Naive thymus-derived CD4-positive, alpha-beta T cell (primary cell): ENCODE results near the gene SRSF5. TPM values are rescaled to one million over a fixed set of nuclear protein-coding genes. Genes with fewer than 3 reads are reported as not detected.
"Not testable (repeated sequence)": the region's sequence is repeated elsewhere in the genome, so short reads cannot be mapped to it uniquely, and the experiment has no call there.

ENCODE experiments used
- ATAC-seq: fragments of 150-1000 bp; cut with Tn5 transposase; 2 replicates; pipeline ENCODE4 v1.10.0; 2021; ENCODE audit warnings: mild to moderate bottlenecking, moderate library complexity
- CTCF ChIA-PET: fragments of 350-600 bp; sonication (Branson Sonifier 250); formaldehyde crosslinking; loops from one replicate; lab custom pipeline; 2021; ENCODE audit warnings: antibody characterized with exemption; lab: Charles Lee
- POLR2A ChIA-PET: fragments of 350-600 bp; sonication (Branson Sonifier 250); formaldehyde crosslinking; loops from one replicate; lab custom pipeline; 2021; ENCODE audit warnings: antibody characterized with exemption, inconsistent platforms; lab: Charles Lee
- DNase-seq, 9 donors: peaks; one replicate each; pipeline versions ENCODE4 v3.0.0 to v3.0.0-alpha.2; 2020 to 2022; ENCODE audit warnings: mixed read lengths in 1 of 9
- H3K27ac ChIP-seq: one replicate; pipeline ENCODE4 v1.7.0; 2013; ENCODE audit warnings: mild to moderate bottlenecking, low read depth, low read length, moderate library complexity
- H3K27me3 ChIP-seq, 2 donors: one replicate each; pipeline ENCODE4 v1.7.0; 2013; ENCODE audit warnings: low read length in 2 of 2, mild to moderate bottlenecking in 2 of 2, moderate library complexity in 2 of 2; ENCODE audit not compliant: control insufficient read depth in 2 of 2, insufficient read depth in 2 of 2
- H3K36me3 ChIP-seq, 3 experiments: 1 replicate in 2 of 3; 2 replicates in 1 of 3; pipeline ENCODE4 v1.7.0; 2013; ENCODE audit warnings: low read length in 3 of 3, mild to moderate bottlenecking in 3 of 3, moderate library complexity in 1 of 3; ENCODE audit not compliant: insufficient read depth in 3 of 3, control insufficient read depth in 2 of 3
- H3K4me1 ChIP-seq, 2 donors: one replicate each; pipeline ENCODE4 v1.7.0; 2013; ENCODE audit warnings: low read length in 2 of 2, mild to moderate bottlenecking in 2 of 2, moderate library complexity in 1 of 2; ENCODE audit not compliant: control insufficient read depth in 2 of 2, insufficient read depth in 2 of 2
- H3K4me3 ChIP-seq: 2 replicates; pipeline ENCODE4 v1.7.0; 2013; ENCODE audit warnings: mild to moderate bottlenecking, low read length
- H3K9me3 ChIP-seq, 3 experiments: 1 replicate in 2 of 3; 2 replicates in 1 of 3; pipeline ENCODE4 v1.7.0; 2013; ENCODE audit warnings: low read length in 3 of 3; ENCODE audit not compliant: control insufficient read depth in 2 of 3
- H3K27ac Mint-ChIP-seq, 9 donors: one replicate each; pipeline ENCODE4 v1.8.0; 2020 to 2022; ENCODE audit warnings: mixed read lengths in 9 of 9, mild to moderate bottlenecking in 8 of 9, moderate library complexity in 5 of 9, inconsistent platforms in 2 of 9
- H3K27me3 Mint-ChIP-seq, 5 donors: one replicate each; pipeline ENCODE4 v1.8.0; 2021 to 2022; ENCODE audit warnings: mixed read lengths in 5 of 5, mild to moderate bottlenecking in 1 of 5
- H3K36me3 Mint-ChIP-seq, 5 donors: one replicate each; pipeline ENCODE4 v1.8.0; 2020 to 2022; ENCODE audit warnings: mixed read lengths in 5 of 5, mild to moderate bottlenecking in 3 of 5, inconsistent platforms in 1 of 5
- H3K4me1 Mint-ChIP-seq, 7 donors: one replicate each; pipeline ENCODE4 v1.8.0; 2020 to 2022; ENCODE audit warnings: mixed read lengths in 7 of 7, mild to moderate bottlenecking in 3 of 7, inconsistent platforms in 1 of 7
- H3K4me3 Mint-ChIP-seq, 10 donors: one replicate each; pipeline ENCODE4 v1.8.0; 2020 to 2022; ENCODE audit warnings: mild to moderate bottlenecking in 10 of 10, mixed read lengths in 10 of 10, moderate library complexity in 6 of 10, inconsistent platforms in 2 of 10
- H3K9me3 Mint-ChIP-seq, 11 donors: one replicate each; pipeline ENCODE4 v1.8.0; 2020 to 2022; ENCODE audit warnings: mixed read lengths in 11 of 11, mild to moderate bottlenecking in 4 of 11, inconsistent platforms in 1 of 11, moderate library complexity in 1 of 11
- intact Hi-C, 2 donors: fragments of 100-400 bp; cut with micrococcal nuclease; formaldehyde crosslinking; loops; one replicate each; pipeline ENCODE4 v1.15.1; 2023
- polyA plus RNA-seq, 2 donors: library from polyadenylated mRNA; unstranded; fragments of 300-500 nt; fragmentation: Illumina TruSeq; gene quantifications; one replicate each; pipeline ENCODE4 v1.2.3, GENCODE V29; 2021
- total RNA-seq, 6 experiments: library from RNA in 5 of 6; stranded (reverse) in 5 of 6; gene quantifications; 1 replicate in 5 of 6; 2 replicates in 1 of 6; pipeline ENCODE4 v1.2.3 and lab custom pipeline; 2021 to 2026

The SRSF5 gene
- total and polyA plus RNA-seq, 7 experiments from 2014 or later = 355 to 1,617 (median 1,280) TPM

- Mint-ChIP-seq H3K4me3 (peak overlapping the region in 2 of 10 donors; percentile 15 to 58), H3K36me3 (peaks cover 0 to 2% (median 0%) of the 10 kb centered on the region in 5 donors), H3K4me1 (peaks cover 0 to 36% (median 13%) of the 10 kb centered on the region in 7 donors), H3K9me3 (peaks cover 0 to 1% (median 0%) of the 10 kb centered on the region in 11 donors), H3K27me3 (peaks cover 0 to 4% (median 0%) of the 10 kb centered on the region in 5 donors), H3K27ac (peak overlapping the region in 3 of 9 donors; percentile 6 to 38 (median 19))
- Histone ChIP-seq H3K4me3 (no peak overlapping the region), H3K27ac (no peak overlapping the region), H3K9me3 (no peaks in the 10 kb centered on the region), H3K4me1 (peaks cover 0 to 11% of the 10 kb centered on the region in 2 donors), H3K27me3 (no peaks in the 10 kb centered on the region), H3K36me3 (no peaks in the 10 kb centered on the region)
- ATAC-seq (no peak), DNase-seq (no peak)
- POLR2A ChIA-PET = interaction anchor here (1.1 to 1.3 kb wide), 2 partner anchors 39 to 142 kb away, joined by 3 read pairs; partner anchors contain the start of gene SRSF5
- intact Hi-C loops = loop anchor here (1.0 to 2.0 kb wide), 4 partner anchors 39 to 143 kb away; partner anchors contain the start of genes SUSD6 (in 2 of the 2) and SRSF5 (in 1 of the 2)
- CTCF ChIA-PET = interaction anchor here (1.0 to 3.5 kb wide), 6 partner anchors 39 to 145 kb away, joined by 3 to 38 read pairs (median 6); partner anchors contain the start of gene SRSF5
These were observed 39.1 kb upstream of the SRSF5 start for GRCh38 chr14:69727860-69728259.

- H3K27me3 ChIP-seq, ATAC-seq, H3K4me3 Mint-ChIP-seq, H3K36me3 ChIP-seq, DNase-seq, H3K9me3 Mint-ChIP-seq, H3K4me3 ChIP-seq, H3K27ac ChIP-seq, H3K4me1 ChIP-seq, POLR2A ChIA-PET, H3K9me3 ChIP-seq, H3K36me3 Mint-ChIP-seq: not testable (repeated sequence)
- Mint-ChIP-seq H3K4me1 (peaks cover 0 to 22% (median 3%) of the 10 kb centered on the region in 7 donors), H3K27me3 (peaks cover 0 to 13% (median 0%) of the 10 kb centered on the region in 5 donors), H3K27ac (peak overlapping the region in 2 of 9 donors; percentile 11 to 12)
- CTCF ChIA-PET = interaction anchor here (1.2 kb wide), 1 partner anchor 45 kb away, joined by 5 read pairs; no protein-coding TSS in a partner anchor
- intact Hi-C loops = loop anchor here (1.0 to 10.0 kb wide), 3 partner anchors 83 to 297 kb away; no protein-coding TSS in a partner anchor
These were observed 34.9 kb upstream of the SRSF5 start for GRCh38 chr14:69731919-69732598.

DNA sequence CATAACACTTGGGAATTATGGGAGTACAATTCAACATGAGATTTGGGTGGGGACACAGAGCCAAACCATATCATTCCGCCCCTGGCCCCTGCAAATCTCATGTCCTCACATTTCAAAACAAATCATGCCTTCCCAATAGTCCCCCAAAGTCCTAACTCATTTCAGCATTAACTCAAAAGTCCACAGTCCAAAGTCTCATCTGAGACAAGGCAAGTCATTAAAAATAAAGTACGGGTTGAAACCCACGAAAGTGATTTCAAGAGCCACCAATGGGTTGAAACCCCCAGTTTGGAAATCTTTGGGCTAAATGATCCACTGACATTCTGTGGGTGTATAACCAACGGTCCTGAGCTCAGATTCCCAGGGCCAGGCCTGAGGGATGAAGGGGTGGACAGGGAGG lies 30.5 kb upstream of the SRSF5 start:
- H3K27me3 Mint-ChIP-seq = peaks cover 0 to 13% (median 0%) of the 10 kb centered on the region in 5 donors
- CTCF ChIA-PET, H3K9me3 ChIP-seq, H3K4me1 ChIP-seq, H3K27me3 ChIP-seq, H3K27ac Mint-ChIP-seq, H3K9me3 Mint-ChIP-seq, H3K4me3 Mint-ChIP-seq, DNase-seq, H3K4me1 Mint-ChIP-seq, H3K27ac ChIP-seq, H3K36me3 Mint-ChIP-seq, ATAC-seq, H3K4me3 ChIP-seq, H3K36me3 ChIP-seq: not testable (repeated sequence)
- POLR2A ChIA-PET = interaction anchor here (0.7 to 1.1 kb wide), 2 partner anchors 40 to 51 kb away, joined by 3 read pairs; no protein-coding TSS in a partner anchor
- intact Hi-C loops = loop anchor here in 1 of 2 donors (10.0 kb wide), 1 partner anchor 78 kb away; no protein-coding TSS in a partner anchor

GRCh38 chr14:69741055-69741454 lies 25.9 kb upstream of the SRSF5 start:
- H3K4me3 Mint-ChIP-seq = no peak overlapping the region
- H3K36me3 Mint-ChIP-seq = peaks cover 0 to 5% (median 0%) of the 10 kb centered on the region in 5 donors
- Histone ChIP-seq H3K9me3 (no peaks in the 10 kb centered on the region), H3K4me3 (no peak overlapping the region), H3K4me1 (no peaks in the 10 kb centered on the region), H3K36me3 (no peaks in the 10 kb centered on the region), H3K27me3 (no peaks in the 10 kb centered on the region), H3K27ac (no peak overlapping the region)
- H3K9me3 Mint-ChIP-seq = peaks cover 0 to 10% (median 0%) of the 10 kb centered on the region in 11 donors
- intact Hi-C loops = no loop called here
- H3K4me1 Mint-ChIP-seq = peaks cover 0 to 4% (median 3%) of the 10 kb centered on the region in 7 donors
- DNase-seq (no peak), ATAC-seq (no peak)
- H3K27me3 Mint-ChIP-seq = peaks cover 0 to 5% (median 0%) of the 10 kb centered on the region in 5 donors
- ChIA-PET POLR2A (no interaction called here), CTCF (no interaction called here)
- H3K27ac Mint-ChIP-seq = no peak overlapping the region

DNA sequence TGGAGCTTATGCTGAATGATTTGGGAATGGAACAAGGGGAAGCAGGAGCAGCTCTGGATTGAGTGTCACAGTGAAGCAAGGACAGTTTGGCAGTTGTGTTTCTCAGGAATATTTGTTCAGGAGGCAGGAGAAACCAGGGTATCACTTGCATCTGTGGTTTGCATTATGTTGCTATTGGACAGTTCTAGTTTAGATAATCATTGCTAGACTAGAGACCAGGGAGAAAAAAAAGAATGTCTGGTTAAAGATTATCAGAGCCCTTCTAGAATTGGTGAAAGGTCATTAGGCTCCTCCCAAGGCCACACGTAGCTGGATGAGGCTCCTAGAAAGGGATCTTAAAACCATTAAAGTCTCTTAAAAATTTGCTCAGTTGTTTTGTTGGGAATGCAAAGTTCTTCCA lies 17.0 kb upstream of the SRSF5 start:
- Mint-ChIP-seq H3K27me3 (peaks cover 0 to 3% (median 0%) of the 10 kb centered on the region in 5 donors), H3K4me1 (peaks cover 7 to 18% (median 11%) of the 10 kb centered on the region in 7 donors), H3K4me3 (no peak overlapping the region), H3K27ac (no peak overlapping the region), H3K9me3 (no peaks in the 10 kb centered on the region), H3K36me3 (no peaks in the 10 kb centered on the region)
- Histone ChIP-seq H3K27me3 (no peaks in the 10 kb centered on the region), H3K27ac (no peak overlapping the region), H3K9me3 (no peaks in the 10 kb centered on the region), H3K4me3 (no peak overlapping the region), H3K4me1 (no peaks in the 10 kb centered on the region), H3K36me3 (no peaks in the 10 kb centered on the region)
- intact Hi-C loops = no loop called here
- DNase-seq (no peak), ATAC-seq (no peak)
- ChIA-PET POLR2A (interaction anchor here (0.7 to 4.1 kb wide), 3 partner anchors 9 to 19 kb away, joined by 3 to 23 read pairs (median 4); partner anchors contain the start of gene SRSF5), CTCF (no interaction called here)

DNA sequence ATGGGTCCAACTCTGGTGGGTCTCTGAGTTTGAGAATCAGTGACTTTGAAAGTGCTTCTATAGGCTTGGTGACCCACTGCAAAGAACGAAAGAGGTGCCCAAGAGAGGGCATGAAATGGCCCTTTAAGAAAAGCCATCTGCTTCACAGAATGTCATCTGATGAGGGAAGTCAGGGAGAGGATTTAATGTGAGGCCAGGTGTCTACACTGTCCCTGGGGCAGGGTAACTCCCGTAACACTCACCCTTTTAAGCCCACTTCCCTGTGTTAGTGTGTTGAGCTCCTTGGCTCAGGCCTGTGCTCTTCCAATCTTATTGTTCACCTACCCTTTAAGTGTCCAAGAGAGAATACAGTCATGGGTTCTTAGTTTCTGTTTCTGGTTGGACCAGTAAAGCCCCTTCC lies 16.4 kb upstream of the SRSF5 start:
- peaks cover 0 to 3% (median 0%) of the 10 kb centered on the region in 5 donors for H3K27me3 Mint-ChIP-seq
- no peaks in the 10 kb centered on the region for H3K9me3 Mint-ChIP-seq
- POLR2A ChIA-PET = interaction anchor here (0.7 to 4.1 kb wide), 3 partner anchors 8 to 18 kb away, joined by 3 to 23 read pairs (median 4); partner anchors contain the start of gene SRSF5
- H3K27ac ChIP-seq = no peak overlapping the region
- H3K4me3 Mint-ChIP-seq = no peak overlapping the region
- intact Hi-C loops = no loop called here
- no peak overlapping the region for H3K27ac Mint-ChIP-seq
- no peak for ATAC-seq
- peaks cover 0 to 3% (median 0%) of the 10 kb centered on the region in 5 donors for H3K36me3 Mint-ChIP-seq
- CTCF ChIA-PET = no interaction called here
- H3K36me3 ChIP-seq = no peaks in the 10 kb centered on the region
- no peaks in the 10 kb centered on the region for H3K9me3 ChIP-seq
- no peaks in the 10 kb centered on the region for H3K27me3 ChIP-seq
- peaks cover 0 to 5% of the 10 kb centered on the region in 2 donors for H3K4me1 ChIP-seq
- H3K4me3 ChIP-seq = no peak overlapping the region
- H3K4me1 Mint-ChIP-seq = peaks cover 11 to 24% (median 14%) of the 10 kb centered on the region in 7 donors
- no peak for DNase-seq
